ENCODE measurements around the gene SIAH3.

The SIAH3 gene

DNA sequence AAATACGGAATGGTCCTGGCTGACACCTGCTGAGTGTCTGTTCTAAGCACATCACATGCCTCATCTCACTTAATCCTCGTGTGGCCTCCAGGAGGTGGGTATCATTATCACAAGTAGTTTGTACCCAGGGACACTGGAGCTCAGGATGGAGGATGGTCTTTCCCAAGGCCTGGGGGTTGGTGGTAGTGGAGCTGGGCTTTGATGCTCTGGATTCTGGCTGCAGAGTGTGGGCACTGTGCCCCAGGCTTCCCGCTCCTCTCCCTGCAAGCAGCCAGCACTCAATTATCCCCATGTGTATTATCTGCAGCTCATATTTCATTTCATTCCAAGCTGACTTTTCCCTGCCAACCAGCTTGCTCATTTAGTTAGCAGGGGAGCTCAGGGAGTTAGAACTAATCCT is 52.1 kb downstream of the SIAH3 start:
- Histone ChIP-seq H3K79me2 (ENCODE audit: low read length) (no peaks in the 10 kb centered on the region), H3F3A (ENCODE audit: insufficient read depth, low read length) (no peaks in the 10 kb centered on the region), H3K27me3 (replicated peaks; ENCODE audit: insufficient read depth, low read length) (no peaks in the 10 kb centered on the region), H3K36me3 (replicated peaks; ENCODE audit: insufficient read depth, low read length) (no peaks in the 10 kb centered on the region), H4K20me1 (ENCODE audit: insufficient read depth, low read length) (no peaks in the 10 kb centered on the region), H3K9me3 (replicated peaks; ENCODE audit: insufficient read depth, low read length) (no peaks in the 10 kb centered on the region), H3K4me3 (ENCODE audit: low read length) (no peak overlapping the region), H2AFZ (ENCODE audit: low read length) (no peak overlapping the region), H3K4me2 (ENCODE audit: low read depth, low read length) (no peak overlapping the region), H3K27ac (ENCODE audit: low read length) (no peak overlapping the region), H3K9me2 (replicated peaks; ENCODE audit: insufficient read depth, low read length) (no peaks in the 10 kb centered on the region), H3K4me1 (ENCODE audit: low read length) (no peaks in the 10 kb centered on the region), H3K9ac (ENCODE audit: low read length) (no peak overlapping the region)
- TF ChIP-seq EZH2 (optimal IDR thresholded peaks at IDR 0.05; ENCODE audit: low read depth, low read length): no peak
- no peak for TF ChIP-seq EZH2phosphoT487 (IDR thresholded peaks at IDR 0.05; ENCODE audit: low read length)
- TF ChIP-seq, protein P1, sequence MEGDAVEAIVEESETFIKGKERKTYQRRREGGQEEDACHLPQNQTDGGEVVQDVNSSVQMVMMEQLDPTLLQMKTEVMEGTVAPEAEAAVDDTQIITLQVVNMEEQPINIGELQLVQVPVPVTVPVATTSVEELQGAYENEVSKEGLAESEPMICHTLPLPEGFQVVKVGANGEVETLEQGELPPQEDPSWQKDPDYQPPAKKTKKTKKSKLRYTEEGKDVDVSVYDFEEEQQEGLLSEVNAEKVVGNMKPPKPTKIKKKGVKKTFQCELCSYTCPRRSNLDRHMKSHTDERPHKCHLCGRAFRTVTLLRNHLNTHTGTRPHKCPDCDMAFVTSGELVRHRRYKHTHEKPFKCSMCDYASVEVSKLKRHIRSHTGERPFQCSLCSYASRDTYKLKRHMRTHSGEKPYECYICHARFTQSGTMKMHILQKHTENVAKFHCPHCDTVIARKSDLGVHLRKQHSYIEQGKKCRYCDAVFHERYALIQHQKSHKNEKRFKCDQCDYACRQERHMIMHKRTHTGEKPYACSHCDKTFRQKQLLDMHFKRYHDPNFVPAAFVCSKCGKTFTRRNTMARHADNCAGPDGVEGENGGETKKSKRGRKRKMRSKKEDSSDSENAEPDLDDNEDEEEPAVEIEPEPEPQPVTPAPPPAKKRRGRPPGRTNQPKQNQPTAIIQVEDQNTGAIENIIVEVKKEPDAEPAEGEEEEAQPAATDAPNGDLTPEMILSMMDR (IDR thresholded peaks at IDR 0.05; ENCODE audit: low read length): no peak
- no peak for DNase-seq

DNA sequence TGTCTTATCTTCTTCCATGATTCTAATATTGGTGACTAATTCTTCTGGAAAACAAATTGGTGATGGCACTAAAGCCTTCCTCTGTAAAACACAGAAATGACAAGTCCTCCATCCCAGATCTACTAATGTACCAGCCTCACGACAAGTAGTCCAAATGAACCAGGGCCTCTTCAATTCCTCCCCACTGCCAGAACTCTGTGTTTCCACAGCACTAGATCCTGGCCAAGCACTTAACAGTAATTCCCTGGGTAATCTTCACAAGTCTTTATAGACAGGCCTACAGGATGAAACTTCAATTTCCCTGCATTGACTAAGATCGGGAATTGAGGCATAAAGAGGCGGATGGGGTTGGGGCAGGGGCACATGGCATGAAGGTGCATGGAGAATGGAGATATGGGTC is 52.7 kb downstream of the SIAH3 start:
- no peak for DNase-seq
- TF ChIP-seq, protein P1 (IDR thresholded peaks at IDR 0.05; ENCODE audit: low read length): no peak
- TF ChIP-seq EZH2phosphoT487 (IDR thresholded peaks at IDR 0.05; ENCODE audit: low read length) (no peak), EZH2 (optimal IDR thresholded peaks at IDR 0.05; ENCODE audit: low read depth, low read length) (no peak)
- no peak overlapping the region for H3K4me2 ChIP-seq (ENCODE audit: low read depth, low read length)
- H3K27me3 ChIP-seq (replicated peaks; ENCODE audit: insufficient read depth, low read length): no peaks in the 10 kb centered on the region
- H3K79me2 ChIP-seq (ENCODE audit: low read length): no peaks in the 10 kb centered on the region
- H3K36me3 ChIP-seq (replicated peaks; ENCODE audit: insufficient read depth, low read length): no peaks in the 10 kb centered on the region
- no peak overlapping the region for H3K27ac ChIP-seq (ENCODE audit: low read length)
- no peaks in the 10 kb centered on the region for H3K9me3 ChIP-seq (replicated peaks; ENCODE audit: insufficient read depth, low read length)
- no peaks in the 10 kb centered on the region for H3K9me2 ChIP-seq (replicated peaks; ENCODE audit: insufficient read depth, low read length)
- no peaks in the 10 kb centered on the region for H3K4me1 ChIP-seq (ENCODE audit: low read length)
- H3F3A ChIP-seq (ENCODE audit: insufficient read depth, low read length): no peaks in the 10 kb centered on the region
- no peaks in the 10 kb centered on the region for H4K20me1 ChIP-seq (ENCODE audit: insufficient read depth, low read length)
- H3K9ac ChIP-seq (ENCODE audit: low read length): no peak overlapping the region
- no peak overlapping the region for H3K4me3 ChIP-seq (ENCODE audit: low read length)
- no peak overlapping the region for H2AFZ ChIP-seq (ENCODE audit: low read length)

DNA sequence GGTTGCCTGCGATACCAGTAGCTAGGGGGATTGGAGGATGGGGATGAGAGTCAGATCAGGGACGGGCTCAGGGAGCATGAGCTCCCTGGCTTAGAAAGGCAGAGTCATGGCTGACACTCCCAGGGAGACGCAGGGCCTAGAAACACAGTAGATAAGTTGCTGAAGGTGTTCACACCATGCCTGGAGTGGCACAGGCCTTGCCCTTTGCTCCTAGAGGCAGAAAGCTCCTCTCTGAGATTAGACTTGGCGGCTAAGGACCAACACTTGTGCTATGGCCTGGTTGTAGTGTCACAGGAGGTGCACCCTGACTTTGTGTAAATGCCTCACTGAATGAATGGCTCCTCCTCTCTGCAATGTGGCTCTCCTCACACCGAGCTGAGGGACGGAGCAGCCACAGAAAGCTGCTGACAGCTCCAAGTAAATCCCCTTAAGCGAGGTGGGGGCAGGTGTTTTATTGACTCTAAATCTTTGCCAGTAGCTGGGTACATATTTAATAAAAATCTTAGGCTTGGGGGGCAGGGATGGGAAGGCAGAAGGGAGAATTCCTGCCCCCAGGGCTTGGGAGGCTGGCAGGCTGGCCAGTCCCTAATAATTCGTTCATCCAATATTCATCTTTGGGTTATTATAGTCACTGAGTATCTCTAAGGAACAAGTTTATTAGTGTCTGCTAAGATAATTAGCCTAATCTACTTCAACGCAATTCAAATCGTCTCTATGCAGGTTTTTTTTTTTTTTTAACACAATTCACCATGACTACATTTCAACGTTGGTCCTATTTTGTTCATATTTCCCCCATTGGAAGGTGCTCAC is 54.9 kb downstream of the SIAH3 start:
- Histone ChIP-seq H3K9me2 (replicated peaks; ENCODE audit: insufficient read depth, low read length) (no peaks in the 10 kb centered on the region), H3K9me3 (replicated peaks; ENCODE audit: insufficient read depth, low read length) (no peaks in the 10 kb centered on the region), H4K20me1 (ENCODE audit: insufficient read depth, low read length) (no peaks in the 10 kb centered on the region), H3K36me3 (replicated peaks; ENCODE audit: insufficient read depth, low read length) (no peaks in the 10 kb centered on the region), H3K27ac (ENCODE audit: low read length) (no peak overlapping the region), H3K4me2 (ENCODE audit: low read depth, low read length) (no peak overlapping the region), H3K4me1 (ENCODE audit: low read length) (0 out of 2 replicates have a peak, but pooled peaks cover 7% of the 10 kb centered on the region), H3K4me3 (ENCODE audit: low read length) (no peak overlapping the region), H3K9ac (ENCODE audit: low read length) (no peak overlapping the region), H3F3A (ENCODE audit: insufficient read depth, low read length) (no peaks in the 10 kb centered on the region), H3K79me2 (ENCODE audit: low read length) (no peaks in the 10 kb centered on the region), H2AFZ (ENCODE audit: low read length) (no peak overlapping the region), H3K27me3 (replicated peaks; ENCODE audit: insufficient read depth, low read length) (no peaks in the 10 kb centered on the region)
- TF ChIP-seq EZH2 (optimal IDR thresholded peaks at IDR 0.05; ENCODE audit: low read depth, low read length): no peak
- TF ChIP-seq EZH2phosphoT487 (IDR thresholded peaks at IDR 0.05; ENCODE audit: low read length): no peak
- TF ChIP-seq, protein P1 (IDR thresholded peaks at IDR 0.05; ENCODE audit: low read length): no peak
- no peak for DNase-seq
